ENCODE results near the gene IL27RA. TPM values are rescaled to one million over a fixed set of nuclear protein-coding genes. Genes with fewer than 3 reads are reported as not detected.
"Not testable (repeated sequence)": the region's sequence is repeated elsewhere in the genome, so short reads cannot be mapped to it uniquely, and the experiment has no call there.

IL27RA gene
- total and polyA plus RNA-seq, 2 of the 4 experiments (the other 2 are of a cell fraction): 2.9 to 5.1 TPM

GRCh38 chr19:14050512-14050911 lies 18.9 kb downstream of the IL27RA start:
- no peaks in the 10 kb centered on the region for H3K79me1 ChIP-seq (ENCODE audit: low read depth in 1 of 2, low read length in 2 of 2)
- no peak overlapping the region for H3K27ac ChIP-seq (ENCODE audit: insufficient read depth, low read length)
- TF ChIP-seq POLR2A (IDR thresholded peaks at IDR 0.05; ENCODE audit: low read depth, low read length) (no peak), RCOR1 (IDR thresholded peaks at IDR 0.05; ENCODE audit: insufficient replicate concordance, low read length) (no peak)
- H3K9ac ChIP-seq (ENCODE audit: low read depth, low read length): no peak overlapping the region
- H3K4me3 ChIP-seq (ENCODE audit: insufficient read depth, low read depth, low read length): no peak overlapping the region
- no peaks in the 10 kb centered on the region for H3K4me1 ChIP-seq (ENCODE audit: control insufficient read depth, insufficient read depth, low read length)
- H2BK15ac ChIP-seq (ENCODE audit: low read depth, low read length): no peak overlapping the region
- no TSS peak for BruUV-seq (replicated peaks)
- H3K56ac ChIP-seq (ENCODE audit: extremely low read depth, insufficient read depth, low read length): no peak overlapping the region
- no peaks in the 10 kb centered on the region for H4K20me1 ChIP-seq (ENCODE audit: insufficient read depth, low read length)
- no peak overlapping the region for H2AFZ ChIP-seq (replicated peaks; ENCODE audit: low read length, poor library complexity)
- 90% methylated on average over 2 of the region's 4 CpGs; no CpG with 5 or more reads in 1 of the 2 experiments for WGBS, 2 experiments (ENCODE audit: extremely low coverage in 2 of 2, insufficient read length in 1 of 2)
- in situ Hi-C loops (cut with MboI; ENCODE audit: low sequenced_read_pairs) (no loop called here), intact Hi-C loops (cut with micrococcal nuclease) (no loop called here), dilution Hi-C loops (cut with HindIII; ENCODE audit: low sequenced_read_pairs, unreplicated experiment) (no loop called here)
- peaks cover 9% of the 10 kb centered on the region; the same call in 1 of the 2 replicates for H3K27me3 ChIP-seq (ENCODE audit: control insufficient read depth, insufficient read depth, low read length)
- no peak overlapping the region for H3K4ac ChIP-seq (ENCODE audit: low read depth, low read length)
- no peak overlapping the region for H2AK9ac ChIP-seq (replicated peaks; ENCODE audit: low read depth, low read length, poor library complexity)
- no peak overlapping the region for H2BK20ac ChIP-seq (ENCODE audit: low read depth, low read length)
- H2BK120ac ChIP-seq (ENCODE audit: low read depth, low read length): no peak overlapping the region
- no peak overlapping the region for H2BK5ac ChIP-seq (ENCODE audit: low read depth, low read length, poor library complexity, severe bottlenecking)
- no peak overlapping the region for H3K23ac ChIP-seq (ENCODE audit: low read depth, low read length)
- H3K14ac ChIP-seq (replicated peaks; ENCODE audit: low read depth, low read length): no peak overlapping the region
- H3K18ac ChIP-seq (ENCODE audit: low read depth, low read length): no peak overlapping the region
- ChIA-PET POLR2A (ENCODE audit: unreplicated experiment) (no interaction called here), CTCF (no interaction called here)
- H4K5ac ChIP-seq (ENCODE audit: low read depth, low read length): no peak overlapping the region
- no peak overlapping the region for H4K91ac ChIP-seq (ENCODE audit: insufficient read depth, low read depth, low read length)
- H3K4me2 ChIP-seq (ENCODE audit: low read depth, low read length): no peak overlapping the region
- H3K36me3 ChIP-seq (ENCODE audit: control insufficient read depth, insufficient read depth, low read length): no peaks in the 10 kb centered on the region
- ATAC-seq (ENCODE audit: low read depth): no peak
- no peaks in the 10 kb centered on the region for H3K9me1 ChIP-seq (ENCODE audit: insufficient read depth, low read length)
- no peak overlapping the region for H2AK5ac ChIP-seq (ENCODE audit: low read depth, low read length)
- no peak for DNase-seq
- H4K8ac ChIP-seq (ENCODE audit: low read depth in 2 of 2, low read length in 2 of 2): no peak overlapping the region
- H3K9me3 ChIP-seq (ENCODE audit: control insufficient read depth, insufficient read depth, low read length): peaks cover 2% of the 10 kb centered on the region; the same call in 1 of the 2 replicates

- H2BK120ac ChIP-seq (ENCODE audit: low read depth, low read length); H2BK15ac ChIP-seq (ENCODE audit: low read depth, low read length); H4K20me1 ChIP-seq (ENCODE audit: insufficient read depth, low read length); H2BK20ac ChIP-seq (ENCODE audit: low read depth, low read length); H3K79me1 ChIP-seq (ENCODE audit: low read depth in 1 of 2, low read length in 2 of 2); H3K56ac ChIP-seq (ENCODE audit: extremely low read depth, insufficient read depth, low read length); DNase-seq; H3K9me3 ChIP-seq (ENCODE audit: control insufficient read depth, insufficient read depth, low read length); BruUV-seq (replicated peaks); H3K4me1 ChIP-seq (ENCODE audit: control insufficient read depth, insufficient read depth, low read length); H2BK5ac ChIP-seq (ENCODE audit: low read depth, low read length, poor library complexity, severe bottlenecking); H3K9me1 ChIP-seq (ENCODE audit: insufficient read depth, low read length); intact Hi-C loops (cut with micrococcal nuclease); H3K4me3 ChIP-seq (ENCODE audit: insufficient read depth, low read depth, low read length); H2AK5ac ChIP-seq (ENCODE audit: low read depth, low read length); dilution Hi-C loops (cut with HindIII; ENCODE audit: low sequenced_read_pairs, unreplicated experiment); H4K8ac ChIP-seq (ENCODE audit: low read depth in 2 of 2, low read length in 2 of 2); H3K9ac ChIP-seq (ENCODE audit: low read depth, low read length); H2AK9ac ChIP-seq (replicated peaks; ENCODE audit: low read depth, low read length, poor library complexity); H2AFZ ChIP-seq (replicated peaks; ENCODE audit: low read length, poor library complexity); POLR2A ChIA-PET (ENCODE audit: unreplicated experiment); ATAC-seq (ENCODE audit: low read depth); H3K23ac ChIP-seq (ENCODE audit: low read depth, low read length); in situ Hi-C loops (cut with MboI; ENCODE audit: low sequenced_read_pairs); H3K18ac ChIP-seq (ENCODE audit: low read depth, low read length); H3K4me2 ChIP-seq (ENCODE audit: low read depth, low read length); H3K27me3 ChIP-seq (ENCODE audit: control insufficient read depth, insufficient read depth, low read length); H3K27ac ChIP-seq (ENCODE audit: insufficient read depth, low read length); H3K14ac ChIP-seq (replicated peaks; ENCODE audit: low read depth, low read length); H4K91ac ChIP-seq (ENCODE audit: insufficient read depth, low read depth, low read length); H4K5ac ChIP-seq (ENCODE audit: low read depth, low read length); CTCF ChIA-PET; H3K36me3 ChIP-seq (ENCODE audit: control insufficient read depth, insufficient read depth, low read length); H3K4ac ChIP-seq (ENCODE audit: low read depth, low read length): not testable (repeated sequence)
- WGBS, 2 experiments (ENCODE audit: extremely low coverage in 2 of 2, insufficient read length in 1 of 2): 94% methylated on average over 5 of the region's 11 CpGs; no CpG with 5 or more reads in 1 of the 2 experiments
Measured at GRCh38 chr19:14050961-14051360, 19.4 kb downstream of the IL27RA start.

All from IMR-90 (cell line).